Neural cell (in vitro differentiated cells): ENCODE data around the gene NFX1. TPM values are rescaled to one million over a fixed set of nuclear protein-coding genes. Genes with fewer than 3 reads are reported as not detected.

ENCODE experiments used
- H2AFZ ChIP-seq: fragments of 200-600, 300-800 bp; sonication (generic), shearing (Covaris generic); 2 replicates; pipeline ENCODE4 v1.6.0; 2014; ENCODE audit warnings: low read depth, mild to moderate bottlenecking, antibody characterized with exemption, low read length, moderate library complexity
- H3F3A ChIP-seq: fragments of 200-600 bp; shearing (Covaris generic); 2 replicates; pipeline ENCODE4 v1.6.1; 2016; ENCODE audit warnings: mild to moderate bottlenecking, moderate library complexity, mixed read lengths, antibody characterized with exemption, low read length; ENCODE audit not compliant: insufficient read depth, poor library complexity, severe bottlenecking
- H3K27ac ChIP-seq: fragments of 200-600, 300-800 bp; sonication (generic), shearing (Covaris generic); 2 replicates; pipeline ENCODE4 v1.5.1; 2014; ENCODE audit warnings: mild to moderate bottlenecking, low read length, moderate library complexity
- H3K27me3 ChIP-seq: fragments of 300-800, 200-600 bp; sonication (generic), shearing (Covaris generic); 2 replicates; pipeline ENCODE4 v1.6.0; 2014; ENCODE audit warnings: mild to moderate bottlenecking, low read depth, low read length, moderate library complexity; ENCODE audit not compliant: insufficient read depth
- H3K36me3 ChIP-seq: fragments of 300-800, 200-600 bp; sonication (generic), shearing (Covaris generic); 2 replicates; pipeline ENCODE4 v1.5.1; 2014; ENCODE audit warnings: mild to moderate bottlenecking, antibody characterized with exemption, low read length, moderate library complexity; ENCODE audit not compliant: insufficient read depth
- H3K4me2 ChIP-seq: fragments of 300-800, 200-600 bp; sonication (generic), shearing (Covaris generic); 2 replicates; pipeline ENCODE4 v1.6.0; 2014; ENCODE audit warnings: mild to moderate bottlenecking, low read length
- H3K4me3 ChIP-seq: fragments of 300-800, 200-600 bp; sonication (generic), shearing (Covaris generic); 2 replicates; pipeline ENCODE4 v1.5.1; 2014; ENCODE audit warnings: mild to moderate bottlenecking, low read length, moderate library complexity
- H3K79me2 ChIP-seq: fragments of 200-600 bp; shearing (Covaris generic); replicated peaks from 2 replicates; pipeline ENCODE4 v1.6.0; 2014; ENCODE audit warnings: mild to moderate bottlenecking, low read length, moderate library complexity; ENCODE audit not compliant: insufficient read depth
- H3K9ac ChIP-seq: fragments of 300-800, 200-600 bp; sonication (generic), shearing (Covaris generic); 2 replicates; pipeline ENCODE4 v1.6.1; 2016; ENCODE audit warnings: mild to moderate bottlenecking, low read length, mixed read lengths
- H3K9me2 ChIP-seq: fragments of 200-600 bp; shearing (Covaris generic); 2 replicates; pipeline ENCODE4 v1.6.1; 2016; ENCODE audit warnings: mild to moderate bottlenecking, low read length, mixed read lengths; ENCODE audit not compliant: insufficient read depth
- H3K9me3 ChIP-seq: fragments of 200-600, 300-800 bp; sonication (generic), shearing (Covaris generic); 2 replicates; pipeline ENCODE4 v1.6.1; 2016; ENCODE audit warnings: mild to moderate bottlenecking, mixed run types, low read length, moderate library complexity, mixed read lengths
- H4K20me1 ChIP-seq: fragments of 200-600 bp; shearing (Covaris generic); 2 replicates; pipeline ENCODE4 v1.6.1; 2016; ENCODE audit warnings: mild to moderate bottlenecking, mixed run types; ENCODE audit not compliant: insufficient read depth
- CTCF ChIP-seq: fragments of 450-650 bp; IDR thresholded peaks from 2 replicates; pipeline ENCODE4 v1.5.1; 2014; ENCODE audit warnings: antibody characterized with exemption, mild to moderate bottlenecking, moderate library complexity; ENCODE audit not compliant: poor library complexity, severe bottlenecking
- EP300 ChIP-seq: fragments of 450-650 bp; conservative IDR thresholded peaks from 2 replicates; pipeline ENCODE4 v1.6.1; 2014; ENCODE audit warnings: antibody characterized with exemption, mild to moderate bottlenecking, moderate library complexity; ENCODE audit not compliant: poor library complexity, severe bottlenecking
- EZH2 ChIP-seq: fragments of 200-600, 300-800 bp; shearing (Covaris generic), sonication (generic); IDR thresholded peaks from 2 replicates; pipeline ENCODE4 v1.6.1; 2014; ENCODE audit warnings: antibody characterized with exemption, low read length, borderline replicate concordance, mild to moderate bottlenecking; ENCODE audit not compliant: insufficient read depth, poor library complexity, severe bottlenecking
- MXI1 ChIP-seq: fragments of 450-650 bp; conservative IDR thresholded peaks from 2 replicates; pipeline ENCODE4 v1.6.1; 2014; ENCODE audit warnings: antibody characterized with exemption, mild to moderate bottlenecking; ENCODE audit not compliant: poor library complexity, severe bottlenecking
- POLR2AphosphoS5 ChIP-seq: IDR thresholded peaks from 2 replicates; pipeline ENCODE4 v1.6.1; 2012
- RAD21 ChIP-seq: fragments of 450-650 bp; conservative IDR thresholded peaks from 2 replicates; pipeline ENCODE4 v1.6.1; 2014; ENCODE audit warnings: antibody characterized with exemption, mild to moderate bottlenecking, moderate library complexity
- REST ChIP-seq: IDR thresholded peaks from 2 replicates; pipeline ENCODE4 v1.6.1; 2012; ENCODE audit warnings: borderline replicate concordance
- SMC3 ChIP-seq: fragments of 450-650 bp; conservative IDR thresholded peaks from 2 replicates; pipeline ENCODE4 v1.6.1; 2014; ENCODE audit warnings: antibody characterized with exemption, mild to moderate bottlenecking, moderate library complexity; ENCODE audit not compliant: poor library complexity
- TAF1 ChIP-seq: IDR thresholded peaks from 2 replicates; pipeline ENCODE4 v1.6.1; 2012; ENCODE audit warnings: low read depth
- polyA plus RNA-seq: library from polyadenylated mRNA; depleted of rRNA; stranded (reverse); fragments of >200 nt; gene quantifications from 2 replicates; pipeline ENCODE4 v1.2.3, GENCODE V29; 2014

Gene NFX1
- polyA plus RNA-seq, 1 donor from 2014 or later: 14.7 TPM

GRCh38 chr9:33304362-33304761 is 14.0 kb downstream of the NFX1 start:
- no peak overlapping the region for H3K27ac ChIP-seq

DNA sequence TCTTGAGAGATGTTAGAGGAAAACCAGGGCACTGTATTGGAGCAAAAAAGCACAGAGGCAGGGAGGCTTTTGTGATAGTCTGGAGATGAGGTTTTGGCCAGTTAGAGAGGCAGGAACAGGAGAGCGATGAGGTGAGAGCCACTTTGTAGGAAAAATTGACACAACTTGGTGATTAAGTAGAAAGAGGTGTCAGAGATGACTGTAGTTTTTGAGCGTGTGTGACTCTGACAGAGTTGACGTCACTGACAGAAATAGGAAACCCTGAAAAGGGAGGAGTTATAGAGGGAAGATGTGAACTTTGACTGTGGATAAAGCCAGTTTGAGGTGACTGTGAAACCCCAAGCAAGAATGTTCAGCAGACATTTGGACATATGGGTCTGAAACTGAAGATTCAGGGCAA is 15.7 kb downstream of the NFX1 start:
- Histone ChIP-seq H3K79me2 (no peaks in the 10 kb centered on the region), H3F3A (no peaks in the 10 kb centered on the region), H3K9me2 (no peaks in the 10 kb centered on the region), H4K20me1 (no peaks in the 10 kb centered on the region), H3K9ac (no peak overlapping the region), H3K27ac (no peak overlapping the region), H3K9me3 (no peaks in the 10 kb centered on the region), H2AFZ (no peak overlapping the region), H3K27me3 (no peaks in the 10 kb centered on the region), H3K4me3 (no peak overlapping the region), H3K36me3 (peaks cover 9% of the 10 kb centered on the region), H3K4me2 (no peak overlapping the region)
- TF ChIP-seq POLR2AphosphoS5 (no peak), REST (no peak), MXI1 (no peak), EZH2 (no peak), SMC3 (no peak), EP300 (no peak)

More at GRCh38 chr9:33304362-33304761, 14.0 kb downstream of the NFX1 start:
- Histone ChIP-seq H3K4me3 (no peak overlapping the region), H3K9ac (no peak overlapping the region), H3K79me2 (peaks cover 1% of the 10 kb centered on the region), H3F3A (no peaks in the 10 kb centered on the region), H4K20me1 (no peaks in the 10 kb centered on the region), H3K4me2 (no peak overlapping the region), H2AFZ (no peak overlapping the region), H3K27me3 (no peaks in the 10 kb centered on the region), H3K9me2 (no peaks in the 10 kb centered on the region), H3K36me3 (peaks cover 7% of the 10 kb centered on the region), H3K9me3 (no peaks in the 10 kb centered on the region)
- TF ChIP-seq EZH2 (no peak), TAF1 (no peak), EP300 (no peak), RAD21 (no peak), SMC3 (no peak), CTCF (no peak), REST (no peak), POLR2AphosphoS5 (no peak), MXI1 (no peak)
